AG09309 (cell line): Measurements from ENCODE around the gene CDCA3.
"Not testable (repeated sequence)": the region's sequence is repeated elsewhere in the genome, so short reads cannot be mapped to it uniquely, and the experiment has no call there.

Source experiments
- DNase-seq: peaks from one replicate; pipeline ENCODE4 v3.0.0-alpha.2; 2010; ENCODE audit warnings: low read depth
- H3K4me3 ChIP-seq: 2 replicates; pipeline ENCODE4 v1.5.1; 2011; ENCODE audit warnings: mild to moderate bottlenecking, low read depth, low read length, moderate library complexity; ENCODE audit not compliant: control insufficient read depth
- CTCF ChIP-seq: IDR thresholded peaks from 2 replicates; pipeline ENCODE4 v1.5.1; 2011; ENCODE audit warnings: mild to moderate bottlenecking, low read depth, low read length, inconsistent platforms; ENCODE audit not compliant: insufficient read depth, control insufficient read depth; ENCODE audit errors: missing control alignments

CDCA3 gene

GRCh38 chr12:6890789-6891645, 39.9 kb upstream of the CDCA3 start:
- TF ChIP-seq CTCF = peak; percentile 65
- DNase-seq = peak; percentile 68
- H3K4me3 ChIP-seq = peak overlapping the region; percentile 35

GRCh38 chr12:6889775-6890573, 38.9 kb upstream of the CDCA3 start:
- not testable (repeated sequence) for DNase-seq, H3K4me3 ChIP-seq

- DNase-seq, H3K4me3 ChIP-seq: not testable (repeated sequence)
These were observed 37.7 kb upstream of the CDCA3 start for GRCh38 chr12:6888794-6889193.

- TF ChIP-seq CTCF = no peak
- H3K4me3 ChIP-seq = no peak overlapping the region
- no peak for DNase-seq
These were observed 37.3 kb upstream of the CDCA3 start for GRCh38 chr12:6888360-6888759.

- DNase-seq = no peak
- TF ChIP-seq CTCF = no peak
- H3K4me3 ChIP-seq = no peak overlapping the region
These were observed 36.4 kb upstream of the CDCA3 start for GRCh38 chr12:6887460-6887859.

GRCh38 chr12:6886206-6886999, 35.3 kb upstream of the CDCA3 start:
- not testable (repeated sequence) for DNase-seq, H3K4me3 ChIP-seq

GRCh38 chr12:6884539-6884938, 33.5 kb upstream of the CDCA3 start:
- no peak overlapping the region for H3K4me3 ChIP-seq
- DNase-seq = no peak
- no peak for TF ChIP-seq CTCF

- no peak for DNase-seq
- no peak overlapping the region for H3K4me3 ChIP-seq
- TF ChIP-seq CTCF = no peak
These were observed 32.6 kb upstream of the CDCA3 start for GRCh38 chr12:6883683-6884082.
